T-helper 2 cell (primary cell): ENCODE results near the gene RASSF10.

Source experiments
- DNase-seq, 5 experiments: peaks; one replicate each; pipeline versions ENCODE4 v3.0.0 to v3.0.0-alpha.2; 2012 to 2022

RASSF10 gene

GRCh38 chr11:13061294-13061990 lies 52.3 kb downstream of the RASSF10 start:
- DNase-seq: no peak
